GM19043 (cell line): ENCODE measurements around the gene HPS1.

Experiments used
- ATAC-seq: cut with Tn5 transposase; IDR thresholded peaks from one replicate; pipeline ENCODE4 v1.9.1; 2021; ENCODE audit warnings: low read depth; ENCODE audit not compliant: unreplicated experiment

Gene HPS1

GRCh38 chr10:98433881-98434732, 12.6 kb downstream of the HPS1 start:
- ATAC-seq = no peak

- ATAC-seq = no peak
Measured at GRCh38 chr10:98433371-98433770, 13.4 kb downstream of the HPS1 start.

GRCh38 chr10:98432330-98432729, 14.4 kb downstream of the HPS1 start:
- no peak for ATAC-seq

- ATAC-seq = no peak
Measured at GRCh38 chr10:98431016-98431415, 15.7 kb downstream of the HPS1 start.

- ATAC-seq = no peak
Measured at GRCh38 chr10:98430427-98430826, 16.3 kb downstream of the HPS1 start.

GRCh38 chr10:98429320-98430072, 17.2 kb downstream of the HPS1 start:
- no peak for ATAC-seq

- ATAC-seq = no peak
Measured at GRCh38 chr10:98427011-98427515, 19.7 kb downstream of the HPS1 start.

- ATAC-seq = peak; percentile 48
Measured at GRCh38 chr10:98425511-98426352, 21.0 kb downstream of the HPS1 start.

- no peak for ATAC-seq
Measured at GRCh38 chr10:98424295-98425254, 22.2 kb downstream of the HPS1 start.

- ATAC-seq = no peak
Measured at GRCh38 chr10:98423691-98424120, 23.0 kb downstream of the HPS1 start.

- no peak for ATAC-seq
Measured at GRCh38 chr10:98422182-98422581, 24.6 kb downstream of the HPS1 start.

- ATAC-seq = no peak
Measured at GRCh38 chr10:98420786-98421185, 25.9 kb downstream of the HPS1 start.

GRCh38 chr10:98419469-98420261, 27.1 kb downstream of the HPS1 start:
- ATAC-seq = no peak

GRCh38 chr10:98418665-98419468, 27.9 kb downstream of the HPS1 start:
- ATAC-seq = no peak

GRCh38 chr10:98417973-98418664, 28.6 kb downstream of the HPS1 start:
- ATAC-seq = no peak

GRCh38 chr10:98417481-98417959, 29.2 kb downstream of the HPS1 start:
- no peak for ATAC-seq
